GM12891 (cell line): ENCODE data around the gene CD68.

ENCODE experiments used
- POLR2A ChIP-seq: IDR thresholded peaks from 2 replicates; pipeline ENCODE4 v1.6.1; 2011; ENCODE audit warnings: low read depth, low read length, control low read depth
- POLR2AphosphoS5 ChIP-seq: IDR thresholded peaks from 2 replicates; pipeline ENCODE4 v1.6.1; 2011; ENCODE audit warnings: low read depth, low read length, control low read depth
- TAF1 ChIP-seq: IDR thresholded peaks from 2 replicates; pipeline ENCODE4 v1.6.1; 2011; ENCODE audit warnings: low read depth, low read length, control low read depth

GRCh38 chr17:7582396-7583252 is 3.2 kb downstream of the CD68 start:
- TF ChIP-seq POLR2A (no peak), POLR2AphosphoS5 (no peak), TAF1 (no peak)
